ENCODE results near the gene CCDC14.

DNA sequence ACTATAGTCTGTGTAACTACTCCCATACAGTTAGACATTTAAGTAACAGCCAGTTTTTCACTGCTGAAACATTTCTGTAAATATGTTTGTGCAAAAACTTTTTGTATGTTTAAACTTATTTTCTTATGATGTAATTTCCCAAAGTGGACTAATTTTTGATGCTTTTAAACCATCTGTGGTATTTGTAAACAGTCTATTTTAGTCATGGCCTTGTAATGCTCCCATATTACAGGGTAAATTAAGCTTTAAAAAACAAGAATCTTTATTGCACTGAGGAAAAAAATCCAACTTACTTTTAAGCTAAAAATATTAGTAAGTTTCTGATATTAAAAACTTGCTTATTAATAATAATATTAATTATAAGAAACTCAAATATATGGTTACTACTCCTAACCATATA is 13.5 kb downstream of the CCDC14 start:
- TF ChIP-seq POLR2A (IDR thresholded peaks at IDR 0.05): no peak
- TF ChIP-seq, protein P1, sequence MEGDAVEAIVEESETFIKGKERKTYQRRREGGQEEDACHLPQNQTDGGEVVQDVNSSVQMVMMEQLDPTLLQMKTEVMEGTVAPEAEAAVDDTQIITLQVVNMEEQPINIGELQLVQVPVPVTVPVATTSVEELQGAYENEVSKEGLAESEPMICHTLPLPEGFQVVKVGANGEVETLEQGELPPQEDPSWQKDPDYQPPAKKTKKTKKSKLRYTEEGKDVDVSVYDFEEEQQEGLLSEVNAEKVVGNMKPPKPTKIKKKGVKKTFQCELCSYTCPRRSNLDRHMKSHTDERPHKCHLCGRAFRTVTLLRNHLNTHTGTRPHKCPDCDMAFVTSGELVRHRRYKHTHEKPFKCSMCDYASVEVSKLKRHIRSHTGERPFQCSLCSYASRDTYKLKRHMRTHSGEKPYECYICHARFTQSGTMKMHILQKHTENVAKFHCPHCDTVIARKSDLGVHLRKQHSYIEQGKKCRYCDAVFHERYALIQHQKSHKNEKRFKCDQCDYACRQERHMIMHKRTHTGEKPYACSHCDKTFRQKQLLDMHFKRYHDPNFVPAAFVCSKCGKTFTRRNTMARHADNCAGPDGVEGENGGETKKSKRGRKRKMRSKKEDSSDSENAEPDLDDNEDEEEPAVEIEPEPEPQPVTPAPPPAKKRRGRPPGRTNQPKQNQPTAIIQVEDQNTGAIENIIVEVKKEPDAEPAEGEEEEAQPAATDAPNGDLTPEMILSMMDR (IDR thresholded peaks at IDR 0.05): no peak
